Right lobe of liver (tissue), 6 donors: ENCODE measurements around the gene TMEM30A. TPM values are rescaled to one million over a fixed set of nuclear protein-coding genes. Genes with fewer than 3 reads are reported as not detected.

ENCODE experiments used
- ATAC-seq, 4 donors: fragments of 200-7000 bp; cut with Tn5 transposase; one replicate each; pipeline ENCODE4 v1.9.1; 2020; ENCODE audit warnings: mild to moderate bottlenecking in 4 of 4, moderate library complexity in 4 of 4
- DNase-seq, 3 donors: peaks; one replicate each; pipeline ENCODE4 v3.0.0-alpha.2; 2020
- H3K27ac ChIP-seq, 3 donors: fragments of 200-600 bp; one replicate each; pipeline ENCODE4 v1.8.0; 2022
- H3K27me3 ChIP-seq, 2 donors: fragments of 200-600 bp; one replicate each; pipeline ENCODE4 v1.8.0; 2022
- H3K36me3 ChIP-seq, 4 donors: fragments of 200-600 bp; sonication (generic) in 1 of 4; one replicate each; pipeline versions ENCODE4 v1.5.1 to v1.8.0; 2017 to 2022; ENCODE audit warnings: control low read depth in 1 of 4
- H3K4me1 ChIP-seq, 4 donors: fragments of 200-600 bp; sonication (generic) in 1 of 4; one replicate each; pipeline versions ENCODE4 v1.5.1 to v1.8.0; 2017 to 2022; ENCODE audit warnings: control low read depth in 1 of 4
- H3K4me3 ChIP-seq, 3 donors: fragments of 200-600 bp; one replicate each; pipeline ENCODE4 v1.8.0; 2022
- H3K9me3 ChIP-seq, 4 donors: fragments of 200-600 bp; sonication (generic) in 1 of 4; one replicate each; pipeline versions ENCODE4 v1.5.1 to v1.8.0; 2017 to 2022; ENCODE audit warnings: control low read depth in 1 of 4
- POLR2A ChIP-seq: fragments of 450-650 bp; IDR thresholded peaks from one replicate; pipeline ENCODE4 v1.6.1; 2017; ENCODE audit warnings: antibody characterized with exemption, mild to moderate bottlenecking
- WGBS: methylation state at CpG from one replicate; pipeline ENCODE4 v1.1.6; 2018; ENCODE audit warnings: low coverage, low lambda C conversion rate; ENCODE audit not compliant: insufficient coverage; ENCODE audit errors: missing lambda C conversion rate; 5-methylcytosine and 5-hydroxymethylcytosine counted together
- intact Hi-C, 2 donors: fragments of 100-400 bp; cut with DNase I; formaldehyde crosslinking; loops; one replicate each; pipeline versions ENCODE4 v1.11.2 to v1.14.1; 2022
- total RNA-seq, 6 experiments: library from RNA; depleted of rRNA in 2 of 6; stranded (reverse); fragments of >200 nt in 2 of 6; fragmentation: NEBNext Ultra II Directional in 3 of 6; extraction: Animal tissue kit (Norgen Biotek cat#: 25700) in 3 of 6; gene quantifications; one replicate each; pipeline versions ENCODE4 v1.1.0 to v1.2.4, GENCODE V29; 2016 to 2023
- TF ChIP-seq, protein P1 (sequence below), 4 donors: fragments of 200-600 bp in 3 of 4; fragments of 450-650 bp in 1 of 4; IDR thresholded peaks; one replicate each; pipeline versions ENCODE4 v1.5.1 to v1.8.0; 2016 to 2022; ENCODE audit warnings: antibody characterized with exemption in 4 of 4, mild to moderate bottlenecking in 2 of 4
- donor health status: DM: no; HTN: yes; CAD: no.
- donor health status: DM: no; HTN: no; CAD: no.
- donor health status: DM: no; HTN: no; CAD: no.
- donor health status: DM: no; HTN: yes; CAD: no.
- donor health status: DM: no; HTN: yes; CAD: no.

The TMEM30A gene
- total RNA-seq, 6 experiments from 2014 or later, result 40.1 to 66.8 (median 62.2) TPM

DNA sequence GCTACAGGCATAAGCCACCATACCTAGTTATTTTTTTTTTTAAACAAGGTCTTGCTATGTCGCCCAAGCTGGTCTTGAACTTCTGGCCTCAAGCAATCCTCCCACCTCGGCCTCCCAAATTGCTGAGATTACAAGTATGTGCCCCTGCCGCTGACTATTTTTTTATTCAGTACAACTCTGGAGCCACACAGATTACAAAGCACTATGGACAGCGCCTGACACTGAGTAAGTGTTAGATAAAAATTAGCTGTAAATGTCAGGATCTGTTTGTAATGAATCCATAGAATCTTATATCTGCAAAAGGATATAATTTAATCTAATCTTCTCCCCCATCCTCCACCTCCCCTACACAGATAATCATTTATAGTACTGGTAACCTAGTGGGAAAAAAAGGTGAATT lies 63.5 kb downstream of the TMEM30A start:
- H3K27me3 ChIP-seq, result no peaks in the 10 kb centered on the region
- intact Hi-C loops, result no loop called here
- TF ChIP-seq, protein P1, sequence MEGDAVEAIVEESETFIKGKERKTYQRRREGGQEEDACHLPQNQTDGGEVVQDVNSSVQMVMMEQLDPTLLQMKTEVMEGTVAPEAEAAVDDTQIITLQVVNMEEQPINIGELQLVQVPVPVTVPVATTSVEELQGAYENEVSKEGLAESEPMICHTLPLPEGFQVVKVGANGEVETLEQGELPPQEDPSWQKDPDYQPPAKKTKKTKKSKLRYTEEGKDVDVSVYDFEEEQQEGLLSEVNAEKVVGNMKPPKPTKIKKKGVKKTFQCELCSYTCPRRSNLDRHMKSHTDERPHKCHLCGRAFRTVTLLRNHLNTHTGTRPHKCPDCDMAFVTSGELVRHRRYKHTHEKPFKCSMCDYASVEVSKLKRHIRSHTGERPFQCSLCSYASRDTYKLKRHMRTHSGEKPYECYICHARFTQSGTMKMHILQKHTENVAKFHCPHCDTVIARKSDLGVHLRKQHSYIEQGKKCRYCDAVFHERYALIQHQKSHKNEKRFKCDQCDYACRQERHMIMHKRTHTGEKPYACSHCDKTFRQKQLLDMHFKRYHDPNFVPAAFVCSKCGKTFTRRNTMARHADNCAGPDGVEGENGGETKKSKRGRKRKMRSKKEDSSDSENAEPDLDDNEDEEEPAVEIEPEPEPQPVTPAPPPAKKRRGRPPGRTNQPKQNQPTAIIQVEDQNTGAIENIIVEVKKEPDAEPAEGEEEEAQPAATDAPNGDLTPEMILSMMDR (IDR thresholded peaks at IDR 0.05), result no peak
- no peak for TF ChIP-seq POLR2A
- WGBS, result 97% methylated on average over 4 of the region's 4 CpGs
- H3K9me3 ChIP-seq, result no peaks in the 10 kb centered on the region
- DNase-seq (no peak), ATAC-seq (no peak)
- H3K4me3 ChIP-seq, result no peak overlapping the region
- H3K36me3 ChIP-seq, result no peaks in the 10 kb centered on the region
- H3K27ac ChIP-seq, result no peak overlapping the region
- peaks cover 0 to 37% (median 6%) of the 10 kb centered on the region in 4 donors for H3K4me1 ChIP-seq

DNA sequence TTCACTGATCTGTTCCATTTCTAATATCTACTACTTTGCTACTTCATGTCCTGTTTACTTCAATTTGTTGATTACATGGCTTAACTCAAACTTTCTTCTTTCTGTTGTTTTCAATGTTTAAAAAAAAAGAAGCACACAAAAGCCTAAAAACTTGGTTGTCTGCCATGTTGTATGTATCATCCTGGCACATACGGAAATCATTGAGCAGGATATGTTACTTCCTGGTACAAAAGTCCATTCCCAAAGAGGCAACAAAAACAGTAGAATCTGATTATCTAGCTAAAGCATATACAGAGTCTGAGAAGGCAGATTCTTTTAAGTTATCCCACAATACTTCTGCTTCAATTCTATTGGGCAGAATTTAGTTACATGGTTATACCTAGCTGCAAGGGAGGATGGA lies 64.2 kb downstream of the TMEM30A start:
- no peak for DNase-seq
- Histone ChIP-seq H3K36me3 (no peaks in the 10 kb centered on the region), H3K4me3 (no peak overlapping the region), H3K27me3 (no peaks in the 10 kb centered on the region), H3K27ac (no peak overlapping the region), H3K4me1 (peaks cover 0 to 36% (median 6%) of the 10 kb centered on the region in 4 donors), H3K9me3 (no peaks in the 10 kb centered on the region)
- intact Hi-C loops, result no loop called here
- no peak for TF ChIP-seq POLR2A
- TF ChIP-seq, protein P1 (IDR thresholded peaks at IDR 0.05), result no peak
- ATAC-seq, result peak in 3 of 4 donors; percentile 52 to 72 (median 60)
- 19% methylated on average over 1 of the region's 1 CpG for WGBS

DNA sequence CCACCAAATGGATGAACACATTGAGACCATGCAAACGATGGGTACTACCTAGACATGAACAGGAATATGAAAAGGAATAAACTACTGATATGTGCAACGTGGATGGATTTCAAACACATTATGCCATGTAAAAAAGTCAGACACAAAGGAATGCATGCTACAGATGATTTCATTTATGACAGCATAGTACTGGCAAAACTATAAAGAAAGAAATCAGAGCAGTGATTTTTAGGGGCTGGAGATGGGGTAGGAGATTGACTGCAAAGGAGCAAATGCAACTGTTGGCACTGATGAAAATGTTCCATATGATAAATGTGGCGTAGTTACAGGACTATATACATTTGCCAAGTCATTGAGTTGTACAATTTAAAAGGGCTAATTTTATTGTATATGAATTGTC lies 65.3 kb downstream of the TMEM30A start:
- no peak overlapping the region for H3K27ac ChIP-seq
- TF ChIP-seq, protein P1 (IDR thresholded peaks at IDR 0.05), result no peak
- no peak for TF ChIP-seq POLR2A
- H3K9me3 ChIP-seq, result no peaks in the 10 kb centered on the region
- H3K4me1 ChIP-seq, result peaks cover 0 to 28% (median 4%) of the 10 kb centered on the region in 4 donors
- ATAC-seq (no peak), DNase-seq (no peak)
- 72% methylated on average over 3 of the region's 3 CpGs for WGBS
- no peaks in the 10 kb centered on the region for H3K36me3 ChIP-seq
- H3K4me3 ChIP-seq, result no peak overlapping the region
- H3K27me3 ChIP-seq, result no peaks in the 10 kb centered on the region
- intact Hi-C loops, result no loop called here

DNA sequence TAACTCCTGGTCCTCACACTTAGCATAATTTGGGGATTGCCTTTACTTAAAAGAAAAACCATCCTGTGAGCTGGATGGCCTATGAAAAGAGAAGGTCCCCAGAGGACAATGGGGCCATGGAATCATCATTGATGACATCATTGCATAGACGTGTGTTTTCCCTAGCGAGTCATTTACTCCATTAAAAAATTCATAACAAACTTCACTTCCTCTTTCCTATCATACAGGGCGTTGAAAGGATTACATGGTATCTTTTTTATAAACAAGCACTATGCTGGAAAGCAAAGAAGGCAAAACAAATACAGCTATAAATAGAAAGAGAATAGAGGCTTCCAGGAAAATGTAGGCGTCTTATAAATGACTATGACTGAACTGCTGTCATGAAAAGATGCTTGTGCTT lies 67.4 kb downstream of the TMEM30A start:
- Histone ChIP-seq H3K4me1 (peaks cover 0 to 10% (median 2%) of the 10 kb centered on the region in 4 donors), H3K9me3 (no peaks in the 10 kb centered on the region), H3K4me3 (no peak overlapping the region), H3K27me3 (no peaks in the 10 kb centered on the region), H3K27ac (no peak overlapping the region), H3K36me3 (no peaks in the 10 kb centered on the region)
- intact Hi-C loops, result no loop called here
- TF ChIP-seq, protein P1 (IDR thresholded peaks at IDR 0.05), result no peak
- TF ChIP-seq POLR2A, result no peak
- DNase-seq (no peak), ATAC-seq (peak; percentile 46 to 64 (median 56))
- 34% methylated on average over 4 of the region's 4 CpGs for WGBS

DNA sequence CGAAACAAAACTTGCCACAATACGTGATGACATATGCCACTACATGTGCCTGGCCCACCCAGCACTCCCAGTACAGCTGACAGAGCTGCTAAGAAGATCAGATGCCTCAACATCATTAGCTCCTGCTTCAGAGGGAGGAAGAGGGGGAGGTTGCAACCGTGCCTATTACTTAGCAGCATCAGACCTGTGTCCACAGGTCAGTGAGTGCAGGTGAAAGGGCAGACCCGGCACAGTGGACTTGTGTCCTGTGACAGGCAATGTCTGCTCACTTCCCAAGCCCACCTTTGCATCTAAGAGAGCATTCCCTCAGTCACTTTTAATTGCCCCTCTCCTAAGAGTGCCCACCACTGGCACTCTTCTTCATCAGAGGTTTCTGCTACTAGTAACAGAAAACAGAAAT lies 69.3 kb downstream of the TMEM30A start:
- WGBS, result 75% methylated on average over 2 of the region's 4 CpGs
- H3K9me3 ChIP-seq, result no peaks in the 10 kb centered on the region
- no peak overlapping the region for H3K4me3 ChIP-seq
- H3K36me3 ChIP-seq, result no peaks in the 10 kb centered on the region
- H3K4me1 ChIP-seq, result peaks cover 0 to 16% (median 0%) of the 10 kb centered on the region in 4 donors
- no peak for DNase-seq
- H3K27me3 ChIP-seq, result no peaks in the 10 kb centered on the region
- TF ChIP-seq, protein P1 (IDR thresholded peaks at IDR 0.05), result no peak
- no peak for TF ChIP-seq POLR2A
- no peak overlapping the region for H3K27ac ChIP-seq
- peak in 2 of 4 donors; percentile 29 to 39 for ATAC-seq
- intact Hi-C loops, result no loop called here
